Heart left ventricle (tissue), 16 donors: Measurements from ENCODE around the gene PTCHD1. TPM values are rescaled to one million over a fixed set of nuclear protein-coding genes. Genes with fewer than 3 reads are reported as not detected.

Source experiments
- ATAC-seq, 4 donors: fragments of 200-7000 bp; cut with Tn5 transposase; one replicate each; pipeline ENCODE4 v1.9.1; 2020 to 2022; ENCODE audit warnings: moderate library complexity in 4 of 4, mild to moderate bottlenecking in 3 of 4, moderate number of reproducible peaks in 1 of 4
- DNase-seq, 5 donors: peaks; one replicate each; pipeline ENCODE4 v3.0.0-alpha.2; 2020
- H3K27ac ChIP-seq, 12 donors: fragments of 200-600 bp; sonication (generic) in 4 of 12; one replicate each; pipeline versions ENCODE4 v1.5.0 to v1.8.0; 2016 to 2022; ENCODE audit warnings: mild to moderate bottlenecking in 2 of 12
- H3K27me3 ChIP-seq, 9 donors: fragments of 200-600 bp; sonication (generic) in 2 of 9; one replicate each; pipeline versions ENCODE4 v1.5.1 to v1.8.0; 2016 to 2022; ENCODE audit warnings: mild to moderate bottlenecking in 3 of 9
- H3K36me3 ChIP-seq, 9 donors: fragments of 200-600 bp; sonication (generic) in 2 of 9; one replicate each; pipeline versions ENCODE4 v1.5.0 to v1.8.0; 2018 to 2022; ENCODE audit warnings: mild to moderate bottlenecking in 2 of 9
- H3K4me1 ChIP-seq, 12 donors: fragments of 200-600 bp; sonication (generic) in 4 of 12; one replicate each; pipeline versions ENCODE4 v1.5.0 to v1.8.0; 2016 to 2022; ENCODE audit warnings: mild to moderate bottlenecking in 3 of 12
- H3K4me3 ChIP-seq, 12 donors: fragments of 200-600 bp; sonication (generic) in 4 of 12; one replicate each; pipeline versions ENCODE4 v1.5.0 to v1.8.0; 2017 to 2022; ENCODE audit warnings: mild to moderate bottlenecking in 9 of 12, moderate library complexity in 4 of 12
- H3K9me3 ChIP-seq, 12 donors: fragments of 200-600 bp; sonication (generic) in 4 of 12; one replicate each; pipeline versions ENCODE4 v1.5.0 to v1.8.0; 2016 to 2022; ENCODE audit warnings: mild to moderate bottlenecking in 1 of 12
- CTCF ChIP-seq, 12 donors: fragments of 200-600 bp; sonication (generic) in 4 of 12; IDR thresholded peaks; one replicate each; pipeline versions ENCODE4 v1.5.0 to v1.8.0; 2018 to 2022; ENCODE audit warnings: antibody characterized with exemption in 12 of 12, mild to moderate bottlenecking in 5 of 12
- POLR2A ChIP-seq, 2 donors: fragments of 450-650 bp; IDR thresholded peaks; one replicate each; pipeline ENCODE4 v1.6.1; 2017; ENCODE audit warnings: antibody characterized with exemption in 2 of 2, mild to moderate bottlenecking in 2 of 2, moderate library complexity in 2 of 2
- WGBS, 4 donors: extraction: QIAGEN DNeasy Blood & Tissue Kit in 2 of 4; methylation state at CpG; one replicate each; pipeline versions ENCODE4 v1.1.5 to v1.1.7; 2013 to 2018; 5-methylcytosine and 5-hydroxymethylcytosine counted together
- intact Hi-C, 10 donors: fragments of 100-400 bp; cut with DNase I; formaldehyde crosslinking; loops; one replicate each; pipeline versions ENCODE4 v1.11.1 to v1.14.2; 2022
- polyA plus RNA-seq, 2 donors: library from polyadenylated mRNA; stranded (reverse); fragments of 200-250 nt; gene quantifications; one replicate each; pipeline ENCODE4 v1.2.3, GENCODE V29; 2013
- total RNA-seq, 9 donors: library from RNA; depleted of rRNA in 2 of 9; stranded (reverse); fragments of >200 nt in 2 of 9; fragmentation: NEBNext Ultra II Directional in 3 of 9; extraction: Animal tissue kit (Norgen Biotek cat#: 25700) in 3 of 9; gene quantifications; one replicate each; pipeline versions ENCODE4 v1.1.0 to v1.2.4, GENCODE V29; 2016 to 2023
- donor health status: ischemic (EF 13 %, LVEDD 7.1; RV severe dilation, severe dysfunction).
- donor health status: healthy with polysubstance abuse.
- donor health status: DM: no; HTN: yes; CAD: no.
- donor health status: DM: no; HTN: no; CAD: no.
- donor health status: ischemic (EF 25% LVEDD 6.9; RV normal size, moderate dysfunction).
- donor health status: ischemic (EF 25% LVEDD 5.7; RV mildly dilated, moderate dysfunction).
- donor health status: healthy.
- donor health status: DM: yes; HTN: yes; CAD: no.
- donor health status: ischemic (EF 35%, LVEDD 5.7; RV mildly dilated, moderate dysfunction).
- donor health status: nonischemic (EF 11% LVEDD 7.7; RV severe dilation, severe dysfunction).
- donor health status: DM: yes; HTN: yes; CAD: no.
- donor health status: PGD.
- donor health status: ischemic (EF 29% LVEDD 5.4; RV normal size, mild dysfunction).
- donor health status: nonischemic (EF 23%, LVEDD 6.1; RV moderate dilation, normal function).

Gene PTCHD1
- total and polyA plus RNA-seq, 11 donors: under 0.01 to 0.12 (median 0.07) TPM; not detected in 4

- Histone ChIP-seq H3K4me1 (no peaks in the 10 kb centered on the region), H3K36me3 (no peaks in the 10 kb centered on the region), H3K27me3 (peaks cover 0 to 14% (median 0%) of the 10 kb centered on the region in 9 donors), H3K9me3 (no peaks in the 10 kb centered on the region), H3K4me3 (no peak overlapping the region), H3K27ac (no peak overlapping the region)
- DNase-seq (no peak), ATAC-seq (no peak)
- intact Hi-C loops: no loop called here
- TF ChIP-seq CTCF (IDR thresholded peaks at IDR 0.05): no peak
- TF ChIP-seq POLR2A (IDR thresholded peaks at IDR 0.05): no peak
- WGBS, 4 donors: 44 to 67% (median 55%) methylated on average over 6 of the region's 6 CpGs
These were observed 69.2 kb downstream of the PTCHD1 start for GRCh38 chrX:23403849-23404248.

- no peak for TF ChIP-seq CTCF (IDR thresholded peaks at IDR 0.05)
- TF ChIP-seq POLR2A (IDR thresholded peaks at IDR 0.05): no peak
- no peaks in the 10 kb centered on the region for H3K36me3 ChIP-seq
- 60 to 74% (median 62%) methylated on average over 1 of the region's 1 CpG for WGBS, 4 donors
- no peaks in the 10 kb centered on the region for H3K27me3 ChIP-seq
- intact Hi-C loops: no loop called here
- ATAC-seq: no peak
- H3K9me3 ChIP-seq: peaks cover 0 to 42% (median 12%) of the 10 kb centered on the region in 12 donors
- no peak overlapping the region for H3K27ac ChIP-seq
- H3K4me3 ChIP-seq: no peak overlapping the region
- no peaks in the 10 kb centered on the region for H3K4me1 ChIP-seq
- no peak for DNase-seq
These were observed 88.3 kb downstream of the PTCHD1 start for GRCh38 chrX:23422912-23423311.

GRCh38 chrX:23434356-23434884 lies 99.8 kb downstream of the PTCHD1 start:
- ATAC-seq: peak; percentile 73 to 94 (median 90)
- 32 to 57% (median 44%) methylated on average over 3 of the region's 3 CpGs for WGBS, 4 donors

More at GRCh38 chrX:23434356-23434884, 99.8 kb downstream of the PTCHD1 start:
- intact Hi-C loops: loop anchor here in 1 of 10 donors (2.0 kb wide), 1 partner anchor 62 kb away; no protein-coding TSS in a partner anchor
- H3K9me3 ChIP-seq: no peaks in the 10 kb centered on the region
- H3K4me1 ChIP-seq: peaks cover 0 to 8% (median 0%) of the 10 kb centered on the region in 12 donors
- TF ChIP-seq POLR2A (IDR thresholded peaks at IDR 0.05): no peak
- no peak for TF ChIP-seq CTCF (IDR thresholded peaks at IDR 0.05)
- H3K36me3 ChIP-seq: no peaks in the 10 kb centered on the region
- no peak overlapping the region for H3K4me3 ChIP-seq
- peak; percentile 66 to 84 (median 79) for DNase-seq
- peak overlapping the region in 5 of 12 donors; percentile 42 to 61 (median 49) for H3K27ac ChIP-seq
- peaks cover 0 to 6% (median 0%) of the 10 kb centered on the region in 9 donors for H3K27me3 ChIP-seq
